HPDE6-E6E7 (cell line): ENCODE data around the gene UNC79.
"Not testable (repeated sequence)": the region's sequence is repeated elsewhere in the genome, so short reads cannot be mapped to it uniquely, and the experiment has no call there.

ENCODE experiments used
- DNase-seq: peaks from one replicate; pipeline ENCODE4 v3.0.0; 2011; ENCODE audit warnings: missing footprints; ENCODE audit errors: extremely low spot score

The UNC79 gene

DNA sequence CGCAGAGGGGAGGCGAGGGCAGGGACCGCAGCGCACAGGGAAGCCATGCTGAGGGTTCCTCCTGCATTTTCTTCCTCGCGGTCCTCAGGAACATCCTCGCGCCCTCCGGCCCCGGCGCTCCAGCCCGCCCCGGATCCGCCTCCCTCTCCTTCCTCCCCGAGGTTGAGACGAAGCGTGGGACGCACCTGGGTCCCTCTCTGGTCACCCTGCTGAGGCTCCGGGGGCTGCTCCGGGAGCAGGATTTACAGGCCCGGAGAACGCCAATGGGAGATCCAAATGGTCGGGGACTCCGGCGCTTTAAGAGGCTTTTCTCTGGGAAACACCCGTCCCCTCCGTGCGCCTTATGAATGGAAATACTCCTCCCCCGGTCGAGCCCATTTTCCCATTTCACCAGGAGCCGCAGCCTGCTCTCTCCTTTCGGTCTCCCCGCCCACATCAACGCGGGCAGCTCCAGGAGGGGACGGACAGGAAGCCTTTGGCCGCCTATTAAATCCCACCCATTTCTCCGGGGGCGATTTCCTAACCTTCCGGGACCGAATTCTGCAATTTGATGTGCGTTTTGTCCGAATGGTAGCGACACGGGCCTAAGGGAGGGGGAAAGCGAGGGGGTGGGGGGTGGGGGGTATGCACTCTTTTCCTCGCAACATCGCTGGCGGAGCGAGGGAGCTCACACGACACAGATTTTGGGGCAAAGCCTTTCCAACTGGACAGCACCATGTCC lies at the start of gene UNC79:
TSS of gene UNC79 (plus strand) at position 625 of the 721 bp plus-strand sequence. CDS start at position 716, 91 bp downstream.
- DNase-seq, result no peak

DNA sequence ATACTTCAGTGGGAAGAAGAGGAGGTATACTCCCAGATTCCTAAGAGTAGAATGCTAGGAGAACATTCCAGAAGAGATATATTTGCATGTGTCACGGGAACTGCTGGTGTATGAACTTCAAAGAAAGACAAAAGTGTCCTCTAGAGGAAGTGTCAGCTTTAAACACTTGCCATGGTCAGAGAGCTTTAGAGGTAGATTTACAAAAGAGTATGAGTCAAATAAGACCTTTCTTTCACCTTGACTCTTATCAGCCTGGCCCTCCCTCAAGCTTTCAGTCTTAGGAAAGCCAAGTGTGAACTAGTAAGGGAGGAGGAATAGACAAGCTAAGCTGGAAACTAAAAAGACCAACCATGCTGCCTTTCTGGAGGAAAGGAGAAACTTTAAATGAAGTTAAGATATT lies 49.1 kb upstream of the UNC79 start:
- DNase-seq, result no peak

DNA sequence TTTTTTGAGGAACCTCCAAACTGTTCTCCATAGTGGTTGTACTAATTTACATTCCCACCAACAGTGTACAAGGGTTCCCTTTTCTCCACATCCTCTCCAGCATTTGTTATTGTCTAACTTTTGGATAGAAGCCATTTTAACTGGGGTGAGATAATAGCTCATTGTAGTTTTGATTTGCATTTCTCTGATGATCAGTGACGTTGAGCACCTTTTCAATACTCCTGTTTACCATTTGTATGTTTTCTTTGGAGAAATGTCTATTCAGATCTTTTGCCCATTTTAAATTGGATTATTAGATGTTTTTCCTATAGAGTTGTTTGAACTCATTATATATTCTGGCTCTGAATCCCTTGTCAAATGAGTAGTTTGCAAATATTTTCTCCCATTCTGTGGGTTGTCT lies 46.5 kb upstream of the UNC79 start:
- not testable (repeated sequence) for DNase-seq

DNA sequence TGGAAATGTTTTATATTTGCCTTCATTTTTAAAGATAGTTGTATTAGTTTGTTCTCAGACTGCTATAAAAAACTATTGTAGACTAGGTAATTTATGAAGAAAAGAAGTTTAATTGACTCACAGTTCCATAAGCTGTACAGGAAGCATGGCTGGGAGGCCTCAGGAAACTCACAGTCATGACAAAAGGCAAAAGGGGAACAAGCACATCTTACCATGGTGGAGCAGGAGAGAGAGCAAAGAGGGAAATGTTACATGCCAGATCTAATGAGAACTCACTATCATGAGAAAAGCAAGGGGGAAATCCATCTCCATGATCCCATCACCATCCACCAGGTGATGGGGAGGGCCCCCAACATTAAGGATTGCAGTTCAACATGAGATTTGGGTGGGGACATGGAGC lies 35.5 kb upstream of the UNC79 start:
- DNase-seq, result no peak

DNA sequence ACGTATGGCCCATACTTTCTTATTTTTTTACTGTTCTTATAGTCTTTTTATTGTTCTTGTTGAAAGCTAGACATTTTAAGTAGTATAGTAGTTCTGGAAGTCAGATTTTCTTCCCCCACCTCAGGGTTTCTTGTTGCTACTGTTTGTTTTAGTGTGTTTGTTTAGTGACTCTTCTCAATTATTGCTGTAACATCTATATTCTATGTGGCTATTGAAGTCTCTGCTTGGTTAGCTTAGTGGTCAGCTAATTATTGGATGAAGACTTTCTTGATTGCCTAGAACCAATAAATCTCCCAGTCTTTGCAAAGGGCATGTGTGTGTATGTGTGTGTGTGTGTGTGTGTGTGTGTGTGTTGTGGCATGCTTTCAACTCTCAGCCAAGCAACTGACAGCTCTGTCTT lies 34.3 kb upstream of the UNC79 start:
- DNase-seq, result no peak

DNA sequence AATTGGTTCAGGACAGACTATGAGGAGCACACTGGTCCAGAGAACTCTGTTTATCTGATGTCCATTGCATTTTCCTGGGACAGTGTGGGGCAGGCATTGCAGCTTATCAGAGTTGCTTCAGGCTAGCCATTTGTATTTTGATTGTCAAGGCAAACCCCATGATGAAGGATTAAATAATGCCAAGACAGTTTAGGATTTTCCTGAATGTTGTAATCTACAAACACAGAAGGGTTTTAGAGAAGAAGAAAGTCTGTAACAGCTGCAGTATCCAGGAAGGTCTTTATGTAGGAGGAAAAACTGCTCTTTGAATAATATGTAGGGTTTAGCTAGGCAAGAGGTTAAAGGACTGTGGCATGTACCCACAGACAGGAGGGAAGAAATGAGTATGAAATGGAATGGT lies 32.2 kb upstream of the UNC79 start:
- no peak for DNase-seq

DNA sequence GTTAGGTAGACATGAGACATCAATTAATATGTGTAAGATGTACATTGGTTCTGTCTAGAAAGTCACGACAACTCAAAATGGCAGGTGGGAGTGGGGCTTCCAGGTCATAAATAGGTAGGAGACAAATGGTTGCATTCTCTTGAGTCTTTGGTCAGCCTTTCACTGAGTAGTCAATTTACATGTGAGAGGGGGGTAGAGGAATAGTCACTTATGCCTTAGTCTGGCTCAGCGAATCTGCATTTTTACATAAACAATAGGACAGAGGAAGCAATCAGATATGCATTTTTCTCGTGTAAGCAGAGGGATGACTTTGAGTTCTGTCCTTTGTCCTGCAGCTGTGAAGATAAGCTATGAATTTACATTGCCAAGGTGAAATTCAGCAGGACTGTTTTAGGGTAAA lies 27.8 kb upstream of the UNC79 start:
- no peak for DNase-seq

DNA sequence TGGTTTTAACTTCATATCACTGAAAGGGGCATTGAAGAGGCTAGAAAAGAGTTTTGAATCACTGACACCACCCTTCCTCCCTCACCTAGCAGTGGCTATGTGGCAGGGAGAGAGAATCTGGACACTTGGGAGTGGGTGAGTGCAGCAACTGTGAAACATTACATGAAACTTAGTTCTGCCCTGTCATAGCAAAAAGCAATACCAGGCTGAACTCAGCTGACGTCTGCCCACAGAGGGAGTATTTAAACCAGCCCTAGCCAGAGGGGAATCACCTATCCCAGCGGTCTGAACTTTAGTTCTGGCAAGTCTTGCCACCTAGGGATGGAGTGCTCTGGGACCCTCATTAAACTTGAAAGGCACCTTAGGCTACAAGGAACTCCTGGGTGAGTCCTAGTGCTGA lies 20.7 kb upstream of the UNC79 start:
- DNase-seq, result no peak

DNA sequence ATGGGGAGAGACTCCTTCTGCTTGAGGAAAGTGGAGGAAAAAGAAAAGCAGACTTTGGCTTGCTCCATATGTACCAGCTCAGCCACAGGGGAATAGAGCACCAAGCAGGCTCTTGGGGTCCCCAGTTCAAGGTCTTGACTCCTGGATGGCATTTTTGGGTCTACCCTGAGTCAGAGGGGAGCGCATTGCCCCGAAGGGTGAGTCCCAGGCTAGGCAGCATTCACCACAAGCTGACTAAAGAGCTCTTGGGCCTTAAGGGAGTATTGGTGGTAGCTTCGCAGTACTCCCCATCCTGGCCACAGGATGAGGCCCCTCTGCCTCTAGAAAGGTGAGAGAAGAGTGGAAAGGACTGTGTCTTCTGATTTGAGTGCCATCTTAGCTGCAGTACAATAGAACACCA lies 19.8 kb upstream of the UNC79 start:
- no peak for DNase-seq

DNA sequence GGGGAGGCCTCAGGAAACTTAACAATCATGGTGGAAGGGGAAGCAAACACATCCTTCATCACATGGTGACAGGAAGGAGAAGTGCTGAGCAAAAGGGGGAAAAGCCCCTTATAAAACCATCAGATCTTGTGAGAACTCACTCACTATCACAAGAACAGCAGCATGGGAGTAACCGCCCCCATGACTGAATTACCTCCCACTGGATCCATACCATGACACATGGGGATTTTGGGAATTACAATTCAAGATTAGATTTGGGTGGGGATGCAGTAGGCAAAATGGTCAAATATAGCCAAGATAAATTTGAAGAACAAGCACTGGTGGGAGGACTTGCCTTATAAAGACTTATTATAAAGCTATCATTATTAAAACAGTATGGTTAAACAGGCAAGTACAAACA lies 5.6 kb upstream of the UNC79 start:
- not testable (repeated sequence) for DNase-seq

DNA sequence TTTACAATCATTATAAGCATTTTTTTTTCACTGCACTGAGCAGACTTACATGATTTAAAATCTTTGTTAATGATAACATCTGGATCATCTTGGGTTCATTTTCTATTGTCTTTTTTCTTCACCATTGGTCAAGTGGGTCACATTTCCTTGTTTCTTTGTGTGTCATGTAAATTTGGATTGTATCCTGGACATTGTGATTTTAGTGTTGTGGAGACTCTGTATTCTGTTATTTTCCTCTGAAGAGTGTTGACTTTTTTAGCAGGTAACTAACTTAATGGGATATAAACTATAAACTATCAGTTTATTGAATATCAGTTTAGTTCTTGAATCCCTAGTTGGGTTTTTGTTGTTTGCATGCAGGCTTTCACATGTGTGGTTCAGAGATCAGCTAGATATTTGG lies 4.0 kb upstream of the UNC79 start:
- no peak for DNase-seq

DNA sequence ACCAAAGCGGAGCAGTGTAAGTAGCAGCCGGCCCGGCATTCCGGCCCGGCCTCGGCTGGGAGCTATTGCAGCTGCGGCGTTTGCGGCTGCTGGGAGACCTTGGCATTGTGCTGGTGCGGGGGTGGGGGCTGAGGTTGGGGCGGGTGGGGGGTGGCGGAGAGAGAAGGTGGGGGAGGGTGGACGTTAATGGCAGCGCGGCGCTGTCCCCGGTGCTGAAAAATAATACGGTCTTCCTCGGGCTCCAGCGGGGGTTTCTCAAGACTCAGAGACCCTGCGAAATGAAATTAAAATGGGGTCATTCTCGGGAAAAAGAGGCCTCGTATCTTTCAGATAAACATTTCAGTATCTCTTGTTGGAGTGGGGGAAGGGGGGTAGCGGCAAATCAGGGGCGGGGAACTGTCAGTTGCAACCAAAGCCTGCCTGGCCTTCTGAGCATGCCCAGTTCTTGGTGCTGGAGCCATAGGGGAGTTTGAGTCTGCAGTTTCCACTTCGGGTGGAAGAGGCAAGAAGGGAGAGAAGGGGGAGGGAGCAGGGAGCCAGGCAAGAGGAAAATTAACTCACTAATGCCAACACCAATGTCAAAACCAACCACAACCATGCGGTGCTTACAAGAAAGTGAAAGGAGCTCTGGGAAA lies 414 bp downstream of the UNC79 start:
- DNase-seq, result no peak

DNA sequence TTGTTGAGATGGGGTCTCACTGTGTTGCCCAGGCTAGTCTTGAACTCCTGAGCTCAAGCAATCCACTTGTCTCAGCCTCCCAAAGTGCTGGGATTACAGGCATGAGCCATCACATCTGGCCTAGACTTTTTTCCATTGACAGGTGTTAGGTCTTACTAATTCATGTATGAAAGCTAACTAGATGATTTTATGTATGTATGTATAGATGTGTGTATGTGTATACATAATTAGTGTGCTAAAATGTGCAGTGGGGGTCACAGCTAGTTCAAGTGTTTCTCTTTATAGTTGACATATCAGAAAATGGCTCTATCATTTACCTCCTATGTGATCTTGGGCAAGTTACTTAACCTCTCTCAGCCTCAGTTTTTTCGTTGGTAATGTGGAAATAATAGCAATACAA lies 23.5 kb downstream of the UNC79 start:
- no peak for DNase-seq

DNA sequence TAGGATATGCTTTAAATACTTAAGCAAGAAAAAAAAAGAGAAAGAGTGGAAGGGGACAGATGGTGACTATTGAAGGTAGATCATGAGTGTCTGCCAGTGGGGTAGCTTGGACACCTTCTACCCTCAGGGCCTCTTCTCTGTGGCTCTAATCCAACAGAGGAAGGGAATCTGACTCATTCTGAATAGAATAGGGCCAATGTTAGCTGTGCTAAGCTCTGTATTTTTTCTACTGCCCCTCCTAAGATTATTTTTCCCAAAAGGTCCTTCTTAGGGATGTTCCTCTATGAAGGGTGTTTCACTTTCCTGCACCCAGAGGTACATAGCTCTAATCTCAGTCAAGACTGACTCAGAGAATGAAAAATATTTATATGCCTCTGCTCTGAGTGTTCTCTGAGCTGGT lies 25.6 kb downstream of the UNC79 start:
- DNase-seq, result peak; percentile 19

DNA sequence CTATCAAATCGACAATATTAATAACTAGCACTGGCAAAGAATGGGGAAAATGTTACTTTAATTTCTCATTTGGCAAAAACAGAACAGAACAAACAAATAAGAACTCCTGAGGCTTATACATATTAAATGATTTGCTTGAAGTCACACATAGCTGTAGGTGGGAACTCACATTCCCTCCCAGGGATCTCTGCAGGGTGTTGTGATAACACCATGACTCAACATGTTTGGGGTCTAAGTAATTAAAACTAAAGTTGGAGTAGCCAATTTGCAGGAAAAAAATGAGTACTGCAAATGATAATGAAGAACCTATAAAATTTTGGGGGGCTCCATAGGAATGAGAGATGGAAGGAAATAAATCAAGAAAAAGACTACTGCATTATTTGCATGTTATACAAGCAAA lies 27.5 kb downstream of the UNC79 start:
- no peak for DNase-seq

DNA sequence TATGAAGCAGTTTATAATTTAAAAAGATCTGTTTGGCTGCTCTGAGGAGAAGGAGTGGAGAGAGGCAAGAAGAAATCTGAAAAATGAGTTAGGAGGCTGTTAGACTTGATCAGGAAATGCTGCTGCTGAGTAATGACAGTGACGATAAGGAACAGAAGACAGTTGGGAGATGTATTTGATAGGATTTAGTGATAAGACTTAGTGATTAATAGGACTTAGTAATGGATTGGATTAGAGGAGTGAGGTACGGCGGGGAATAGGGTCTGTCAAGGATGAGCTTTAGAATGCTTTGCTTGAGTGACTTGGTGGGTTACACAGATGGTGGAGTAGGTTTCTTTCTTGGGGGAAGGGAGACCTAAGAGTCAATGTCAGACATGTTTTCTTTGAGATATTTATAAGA lies 31.7 kb downstream of the UNC79 start:
- no peak for DNase-seq

DNA sequence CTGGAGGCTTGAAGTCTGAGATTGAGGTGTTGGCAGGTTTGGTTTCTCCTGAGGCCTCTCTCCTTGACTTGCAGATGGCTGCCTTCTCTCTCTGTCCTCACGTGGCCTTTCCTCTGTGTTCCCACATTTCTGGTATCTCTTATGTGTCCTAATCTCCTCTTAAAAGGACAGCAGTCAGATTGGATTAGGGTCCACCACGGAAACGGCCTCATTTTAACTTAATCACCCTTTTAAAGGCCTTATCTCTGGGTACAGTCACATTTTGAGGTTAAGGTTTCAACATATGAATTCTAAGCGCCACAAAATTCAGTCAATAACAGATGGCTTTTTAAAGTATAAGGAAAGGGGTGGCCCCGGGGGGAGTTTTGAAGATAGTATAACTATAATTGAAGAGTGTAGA lies 33.5 kb downstream of the UNC79 start:
- DNase-seq, result no peak

DNA sequence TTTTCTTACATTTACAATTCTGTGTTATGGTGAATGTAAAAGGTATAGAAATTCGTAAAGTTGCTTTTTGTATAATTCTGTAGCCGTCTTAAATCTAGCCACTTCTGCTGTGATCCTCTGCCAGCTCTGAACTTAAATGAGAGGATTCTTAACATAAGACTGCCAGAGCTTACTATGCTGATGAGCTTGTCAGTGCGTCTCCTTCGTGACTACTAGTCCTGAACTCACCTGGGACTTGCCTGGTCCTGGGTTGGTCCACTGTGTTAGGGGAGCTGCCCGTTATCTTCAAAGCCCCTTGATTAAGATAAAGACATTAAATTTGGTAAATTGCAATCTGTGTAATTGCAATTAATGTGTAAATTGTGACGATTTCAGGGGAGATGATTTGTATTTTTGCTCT lies 44.7 kb downstream of the UNC79 start:
- no peak for DNase-seq

DNA sequence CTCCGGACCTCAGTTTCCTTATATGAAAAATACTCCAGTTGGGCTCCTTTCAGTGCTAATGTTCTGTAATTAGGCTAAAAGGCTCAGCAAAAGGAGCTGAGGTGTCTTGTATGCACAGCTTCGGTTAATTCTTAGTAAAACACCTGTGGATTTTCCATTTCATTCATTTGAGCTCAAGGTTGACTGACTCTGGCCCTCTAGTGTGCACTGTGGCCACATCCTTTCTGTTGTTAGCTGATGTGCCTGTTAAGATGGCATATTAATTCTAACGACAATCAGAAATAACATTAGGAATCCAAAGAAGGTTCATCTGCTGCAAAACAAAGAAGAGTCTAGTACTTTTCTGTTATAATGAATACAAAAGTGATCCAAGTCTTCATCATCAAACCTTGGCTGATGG lies 45.6 kb downstream of the UNC79 start:
- DNase-seq, result no peak

DNA sequence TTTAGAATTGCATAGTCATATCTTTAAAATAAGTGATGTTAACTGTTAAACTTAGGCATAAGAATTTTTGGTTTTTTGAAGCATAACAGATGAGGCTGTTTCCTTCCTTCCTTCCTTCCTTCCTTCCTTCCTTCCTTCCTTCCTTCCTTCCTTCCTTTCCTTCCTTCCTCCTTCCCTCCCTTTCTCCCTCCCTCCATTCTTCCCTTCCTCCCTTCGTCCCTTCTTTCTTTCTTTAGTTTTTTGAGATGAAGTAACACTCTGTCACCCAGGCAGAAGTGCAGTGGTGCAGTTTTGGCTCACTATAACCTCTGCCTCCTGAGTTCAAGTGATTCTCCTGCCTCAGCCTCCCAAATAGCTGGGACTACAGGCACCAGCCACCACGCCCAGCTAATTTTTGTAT lies 48.3 kb downstream of the UNC79 start:
- DNase-seq, result not testable (repeated sequence)

DNA sequence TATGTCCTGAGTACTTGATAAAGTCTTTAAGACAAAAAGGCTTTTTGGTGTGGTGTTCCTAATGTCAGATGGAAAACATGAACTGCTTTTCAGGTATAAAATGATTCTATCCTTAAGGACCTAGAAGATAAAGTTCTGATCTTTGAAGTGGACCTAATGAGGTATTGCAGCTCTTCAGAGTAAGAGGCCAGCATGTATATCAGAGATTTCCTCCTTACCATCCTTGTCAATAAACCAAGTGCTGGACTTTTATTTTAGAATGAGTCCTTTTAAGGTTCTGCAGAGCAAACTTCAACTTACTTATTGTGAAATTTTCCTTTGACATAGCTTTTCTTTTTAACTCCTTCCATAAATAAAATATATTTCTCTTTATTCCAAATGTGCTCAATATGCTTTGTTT lies 50.1 kb downstream of the UNC79 start:
- DNase-seq, result no peak

DNA sequence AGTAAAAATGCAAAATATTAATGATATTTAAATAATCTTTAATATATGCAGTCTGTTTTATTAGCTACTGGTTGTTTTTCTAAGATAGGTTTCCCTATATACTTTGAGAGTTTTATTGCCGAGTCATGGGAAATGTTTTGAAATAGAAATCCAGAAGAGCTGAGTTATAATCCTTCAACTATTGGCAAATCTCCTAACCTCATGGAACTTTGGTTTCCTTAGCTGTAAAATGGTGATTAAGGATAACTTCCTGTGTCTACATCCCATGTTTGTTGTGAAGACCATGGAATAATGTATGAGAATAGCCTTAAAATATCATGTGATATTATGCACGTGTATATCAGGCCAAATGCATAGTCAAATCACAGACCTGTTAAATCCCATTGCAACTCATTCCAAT lies 51.0 kb downstream of the UNC79 start:
- DNase-seq, result no peak

DNA sequence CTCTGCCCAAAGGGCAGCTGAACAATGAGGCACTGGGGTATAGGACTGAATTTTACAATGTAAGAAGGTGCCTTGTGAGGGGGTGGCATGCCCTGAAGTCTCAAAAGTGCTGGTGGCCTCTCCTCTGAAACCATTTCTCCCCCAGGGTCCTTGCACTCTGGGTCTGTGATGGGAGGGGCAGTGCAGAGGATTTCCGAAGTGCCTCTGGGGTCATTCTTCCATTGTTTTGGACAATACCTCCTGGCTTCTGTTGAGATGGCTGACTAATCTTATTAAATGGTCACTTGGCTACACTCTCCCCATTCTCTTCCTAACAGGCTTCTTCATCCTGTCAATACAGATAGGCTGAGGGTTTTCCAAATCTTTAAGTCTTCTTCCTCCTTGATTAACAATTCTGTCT lies 59.3 kb downstream of the UNC79 start:
- DNase-seq, result no peak

DNA sequence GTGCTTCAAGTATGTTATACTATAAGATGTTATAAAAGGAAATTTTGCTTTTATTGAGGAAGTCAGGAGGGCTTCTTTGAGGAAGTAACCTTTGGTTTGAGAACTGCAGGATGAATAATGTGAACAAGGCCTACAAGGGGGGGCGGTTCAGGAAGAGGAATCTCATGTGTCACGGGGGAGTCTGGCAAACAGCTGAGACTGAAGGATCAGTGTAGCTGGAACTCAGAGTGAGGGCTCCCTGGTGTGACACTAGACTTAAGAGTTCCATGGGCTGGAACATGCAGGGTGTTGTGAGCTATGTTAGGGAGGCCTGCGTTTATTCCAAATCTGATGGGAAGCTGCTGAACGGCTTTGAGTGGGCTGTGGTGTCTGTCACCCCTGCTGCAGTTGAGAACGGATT lies 62.3 kb downstream of the UNC79 start:
- no peak for DNase-seq
